ENCODE data around the gene PLA2G4E. TPM values are rescaled to one million over a fixed set of nuclear protein-coding genes. Genes with fewer than 3 reads are reported as not detected.

The PLA2G4E gene
- total RNA-seq, 1 experiment from 2014 or later: not detected

DNA sequence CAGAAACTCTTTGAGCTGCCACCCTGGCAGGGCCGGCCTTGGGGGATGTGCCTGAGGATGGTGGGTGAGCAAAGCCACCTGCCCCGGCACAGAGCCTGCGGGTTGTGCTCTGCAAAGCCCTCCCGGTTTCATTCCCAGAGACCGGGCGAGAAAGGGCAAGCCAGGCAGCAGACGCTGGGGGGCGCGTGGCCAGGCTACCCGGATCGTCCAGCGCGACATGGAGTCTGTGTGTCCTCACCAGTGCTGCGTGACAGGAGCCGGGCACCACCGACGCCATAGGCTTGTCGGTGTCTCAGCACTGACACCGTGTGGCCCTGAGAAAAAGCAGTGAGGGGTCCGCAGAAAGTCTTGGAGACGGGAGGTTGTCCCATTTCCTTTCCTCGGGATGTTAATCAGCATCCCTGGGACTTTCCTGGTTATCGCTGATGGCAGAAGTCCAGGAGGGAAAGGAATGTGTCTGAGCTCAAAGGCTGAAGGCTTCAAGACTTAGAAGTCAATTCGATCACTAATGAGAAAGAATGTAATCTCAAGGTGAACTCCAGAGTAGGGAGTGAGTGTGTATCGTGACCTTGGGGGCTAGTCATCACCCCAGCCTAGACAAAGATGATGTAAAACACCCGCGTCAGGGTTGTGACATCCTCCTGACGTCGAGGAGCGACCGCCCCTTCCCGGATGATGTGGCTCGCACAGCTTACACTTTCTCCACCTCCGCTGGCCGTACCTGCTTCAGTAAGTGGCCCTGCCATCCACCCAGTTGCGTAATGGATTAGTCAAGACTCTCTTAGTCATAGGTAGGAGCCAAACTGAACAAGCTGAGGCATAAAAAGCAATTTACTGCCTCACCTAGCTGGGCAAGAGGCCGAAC, 36.3 kb upstream of the PLA2G4E start:
- peak; percentile 70 for DNase-seq (ENCODE audit: low spot score)
- in situ Hi-C loops (cut with HindIII; ENCODE audit: low sequenced_read_pairs): no loop called here

DNA sequence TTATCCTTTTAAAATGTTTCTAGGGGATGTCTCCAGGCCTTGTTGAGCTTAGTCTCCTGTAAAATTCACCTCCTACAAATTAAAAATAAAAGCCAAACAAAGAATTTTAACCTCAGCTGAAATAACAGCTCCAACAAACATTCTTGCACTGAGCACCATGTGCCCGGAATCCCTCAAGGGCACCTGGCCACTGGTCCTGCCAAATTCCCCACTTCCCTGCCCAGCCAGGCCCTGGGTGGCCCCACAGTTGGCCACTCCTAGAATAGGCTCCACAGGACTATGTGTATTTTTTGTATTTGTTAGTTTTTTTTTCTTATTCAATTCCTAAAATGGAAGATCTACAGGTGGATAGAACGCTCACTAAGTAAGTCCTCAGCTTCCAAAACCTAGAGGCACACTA, 33.1 kb upstream of the PLA2G4E start:
- no peak for DNase-seq (ENCODE audit: low spot score)
- in situ Hi-C loops (cut with HindIII; ENCODE audit: low sequenced_read_pairs): no loop called here

DNA sequence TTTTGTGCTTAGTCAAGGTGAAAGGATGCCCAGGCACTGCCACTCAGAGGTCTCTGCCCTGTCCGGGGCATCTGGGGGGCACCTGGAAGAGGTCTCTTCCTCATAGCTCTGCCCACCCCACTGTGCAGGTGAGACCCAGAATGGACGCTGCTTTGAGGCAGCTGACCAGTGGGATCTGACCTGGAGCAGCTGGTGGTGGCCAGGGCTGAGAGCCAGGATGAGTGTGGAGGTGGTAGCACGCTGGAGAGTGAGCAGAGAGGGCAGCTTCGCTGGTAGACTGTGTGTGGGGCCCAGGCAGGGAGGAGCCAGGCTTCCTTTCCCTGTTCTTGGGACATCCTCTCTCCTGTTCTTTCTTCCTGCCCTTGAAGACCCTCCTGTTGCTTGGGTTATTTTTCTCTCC, 32.2 kb upstream of the PLA2G4E start:
- DNase-seq (ENCODE audit: low spot score): no peak
- in situ Hi-C loops (cut with HindIII; ENCODE audit: low sequenced_read_pairs): no loop called here

DNA sequence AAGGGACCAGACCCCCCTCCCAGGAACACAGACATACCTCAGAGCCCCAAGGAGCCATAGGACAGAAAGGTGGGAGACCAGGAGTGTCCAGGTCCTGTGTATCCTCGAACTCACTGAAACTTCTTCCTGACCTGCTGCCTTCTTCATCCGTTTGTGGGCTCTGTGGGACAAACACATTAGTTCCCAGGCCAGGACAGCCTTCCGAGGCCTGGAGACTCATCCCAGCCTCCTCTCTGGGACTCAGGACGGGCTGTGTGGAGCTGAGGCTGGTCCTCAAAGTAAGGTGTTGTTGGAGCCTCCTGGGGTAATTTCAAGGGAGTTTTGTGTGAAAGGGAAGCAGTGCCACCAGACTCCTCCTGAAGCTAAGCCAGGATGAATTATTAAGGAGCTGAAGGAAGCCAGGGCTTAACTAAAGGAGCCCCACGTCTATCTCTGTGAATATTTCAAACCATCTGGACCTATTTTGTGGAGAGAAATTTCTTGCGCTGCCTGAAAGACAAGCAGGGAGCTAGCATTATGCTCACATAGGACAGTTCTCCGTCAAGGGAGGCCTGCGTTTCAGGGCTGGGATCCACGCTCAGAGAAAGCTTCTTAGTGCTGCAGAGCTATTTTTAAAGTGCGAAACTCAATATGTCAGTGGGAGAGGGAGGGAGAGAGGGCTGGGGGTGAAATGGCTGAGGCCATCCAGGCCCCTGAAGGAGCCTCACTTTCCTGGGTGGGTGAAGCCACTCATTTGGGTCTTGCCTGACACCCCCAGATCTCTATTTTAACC, 29.8 kb upstream of the PLA2G4E start:
- in situ Hi-C loops (cut with HindIII; ENCODE audit: low sequenced_read_pairs): no loop called here

DNA sequence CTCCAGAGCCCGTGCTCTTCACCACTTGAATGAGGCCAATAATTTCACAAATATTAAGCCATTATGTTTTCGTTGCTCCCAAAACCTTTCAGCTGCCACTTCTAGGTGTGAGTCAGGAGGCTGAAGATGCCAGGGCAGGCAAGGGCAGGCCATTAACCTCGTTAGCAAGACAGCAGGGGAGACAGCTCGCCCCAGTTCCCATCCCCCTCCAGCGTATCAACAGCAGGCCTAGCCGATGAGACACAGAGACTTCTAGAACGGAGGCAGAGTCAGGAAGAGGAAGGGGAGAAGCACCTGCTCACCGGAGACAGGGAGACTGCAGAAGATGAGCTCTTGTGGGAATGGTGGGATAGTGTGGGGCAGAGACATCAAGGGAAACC, 28.0 kb upstream of the PLA2G4E start:
- no peak for DNase-seq (ENCODE audit: low spot score)
- in situ Hi-C loops (cut with HindIII; ENCODE audit: low sequenced_read_pairs): no loop called here

More for the DNA sequence above, 29.8 kb upstream of the PLA2G4E start:
- DNase-seq (ENCODE audit: low spot score): no peak

DNA sequence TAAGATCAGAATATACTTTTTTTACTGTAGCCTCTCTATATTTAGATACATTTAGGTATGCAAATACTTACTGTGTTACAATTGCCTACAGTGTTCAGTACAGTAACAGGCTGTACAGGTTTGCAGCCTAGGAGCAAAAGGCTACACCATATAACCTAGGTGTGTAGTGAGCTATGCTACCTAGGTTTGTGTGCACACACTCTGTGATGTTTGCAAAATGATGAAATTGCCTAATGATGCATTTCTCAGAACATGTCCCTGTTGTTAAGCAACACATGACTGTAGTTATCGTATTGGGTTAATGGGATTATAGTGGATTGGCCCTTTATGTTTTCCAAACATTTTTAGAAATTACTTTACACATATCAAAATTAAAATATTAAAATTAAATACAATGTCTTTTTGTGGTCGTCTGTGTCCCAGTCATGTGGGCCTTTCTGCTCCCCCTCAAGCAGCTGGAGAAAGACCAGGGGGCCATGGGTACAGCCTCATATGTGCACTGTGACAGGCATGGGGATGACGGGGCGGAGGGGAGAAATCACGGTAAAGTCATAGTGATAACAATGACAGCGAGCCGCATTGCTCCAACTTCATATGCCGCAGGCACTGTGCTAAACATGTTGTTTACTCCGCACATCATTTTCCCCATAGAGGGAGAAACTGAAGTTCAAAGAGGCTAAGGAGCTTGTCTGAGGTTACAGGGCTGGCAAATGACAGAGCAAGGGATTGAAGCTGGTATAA, 27.4 kb upstream of the PLA2G4E start:
- in situ Hi-C loops (cut with HindIII; ENCODE audit: low sequenced_read_pairs): no loop called here
- no peak for DNase-seq (ENCODE audit: low spot score)

DNA sequence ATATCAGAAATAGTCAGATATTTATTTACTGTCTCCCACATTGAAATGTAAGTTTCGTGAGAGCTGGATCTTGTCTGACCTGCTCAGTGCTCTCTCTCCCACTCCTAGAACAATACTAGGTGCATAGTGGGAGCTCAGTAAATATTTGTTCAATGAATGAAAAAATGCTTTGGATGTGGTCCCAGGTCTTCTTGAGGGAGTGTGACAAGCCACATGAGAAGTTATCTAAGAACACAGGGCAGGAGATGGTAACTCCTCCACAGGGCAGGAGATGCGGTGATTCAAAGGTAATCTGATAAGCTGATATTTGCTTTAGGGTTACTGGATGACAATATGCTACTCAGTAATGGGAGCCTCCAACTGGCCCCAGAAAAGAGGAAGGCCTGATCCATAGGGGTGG, 25.8 kb upstream of the PLA2G4E start:
- in situ Hi-C loops (cut with HindIII; ENCODE audit: low sequenced_read_pairs): no loop called here
- no peak for DNase-seq (ENCODE audit: low spot score)

DNA sequence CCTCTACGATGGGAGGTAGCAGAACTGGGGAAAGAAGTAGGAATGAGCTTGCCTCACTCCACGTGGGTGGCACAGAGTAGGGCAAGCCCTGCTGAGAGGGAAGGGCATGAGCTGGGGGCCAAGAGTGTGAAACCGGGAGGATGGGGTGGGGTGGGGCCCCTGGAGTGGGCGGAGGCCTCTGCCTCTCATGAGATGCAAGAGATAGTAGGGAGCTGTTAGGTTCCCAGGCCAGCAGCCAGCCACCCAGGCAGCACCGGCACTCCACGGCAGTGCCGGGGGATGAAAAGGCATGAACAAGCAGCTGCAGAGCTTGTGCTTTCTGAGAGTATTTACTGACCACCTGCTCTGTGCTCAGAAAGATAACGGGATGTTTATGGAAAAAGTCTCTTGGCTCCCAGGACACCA, 24.4 kb upstream of the PLA2G4E start:
- DNase-seq (ENCODE audit: low spot score): no peak
- in situ Hi-C loops (cut with HindIII; ENCODE audit: low sequenced_read_pairs): no loop called here

DNA sequence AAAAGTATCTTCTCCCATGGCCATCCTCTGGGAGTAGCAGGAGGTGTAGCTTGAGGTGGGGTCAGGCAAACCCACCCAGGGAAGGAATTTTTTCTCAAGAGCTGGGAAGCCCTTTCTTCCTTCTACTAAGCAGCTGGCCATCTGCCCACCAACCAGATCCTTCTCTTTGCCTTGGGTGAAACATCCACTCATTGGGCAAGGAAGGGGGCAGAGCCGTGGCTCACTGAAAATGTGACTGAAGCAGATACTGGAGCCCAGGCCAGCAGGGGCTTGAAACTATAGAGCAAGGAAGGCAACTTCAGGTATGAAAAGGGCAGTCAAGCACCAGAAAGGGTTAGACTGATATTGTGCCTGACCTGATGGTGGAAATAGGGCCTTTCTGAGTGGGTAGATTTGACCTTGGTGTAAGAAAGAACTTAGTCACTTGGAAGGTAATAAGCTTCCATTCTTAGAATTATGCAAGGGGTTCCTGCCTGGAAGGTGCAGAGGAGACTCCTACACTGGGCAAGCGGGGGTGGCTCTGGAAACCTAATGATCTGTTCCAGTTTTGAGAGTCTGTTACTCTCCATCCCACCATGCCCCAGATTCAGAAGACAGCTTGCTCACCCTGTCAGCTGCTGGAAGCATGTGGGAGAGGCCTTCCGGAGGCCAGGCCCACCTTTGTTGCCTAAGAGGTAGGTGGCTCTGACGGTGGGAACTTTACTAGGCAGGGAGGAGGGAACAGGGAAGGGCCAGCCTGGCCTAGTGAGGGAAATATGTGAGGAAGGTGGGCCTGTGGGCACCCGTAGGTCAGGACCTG, 22.0 kb upstream of the PLA2G4E start:
- no peak for DNase-seq (ENCODE audit: low spot score)
- in situ Hi-C loops (cut with HindIII; ENCODE audit: low sequenced_read_pairs): loop anchor here (5.0 kb wide), 1 partner anchor 36 kb away; no protein-coding TSS in a partner anchor

DNA sequence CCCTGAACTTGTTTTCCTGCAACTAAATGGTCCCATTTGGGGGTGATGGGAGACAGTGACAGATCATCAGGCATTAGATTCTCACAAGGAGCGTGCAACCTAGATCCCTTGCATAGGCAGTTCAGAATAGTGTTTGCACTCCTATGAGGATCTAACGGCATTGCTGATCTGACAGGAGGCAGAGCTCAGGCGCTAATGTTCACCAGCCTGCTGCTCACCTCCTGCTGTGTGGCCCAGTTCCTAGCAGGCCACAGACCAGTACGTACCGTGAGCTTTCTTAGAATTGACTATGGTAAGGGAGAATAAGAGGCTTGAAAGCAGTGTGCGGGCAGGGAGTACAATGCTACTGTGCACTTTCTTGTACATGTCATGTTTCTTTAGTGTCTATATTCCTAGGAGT, 17.6 kb upstream of the PLA2G4E start:
- in situ Hi-C loops (cut with HindIII; ENCODE audit: low sequenced_read_pairs): no loop called here
- peak; percentile 66 for DNase-seq (ENCODE audit: low spot score)

DNA sequence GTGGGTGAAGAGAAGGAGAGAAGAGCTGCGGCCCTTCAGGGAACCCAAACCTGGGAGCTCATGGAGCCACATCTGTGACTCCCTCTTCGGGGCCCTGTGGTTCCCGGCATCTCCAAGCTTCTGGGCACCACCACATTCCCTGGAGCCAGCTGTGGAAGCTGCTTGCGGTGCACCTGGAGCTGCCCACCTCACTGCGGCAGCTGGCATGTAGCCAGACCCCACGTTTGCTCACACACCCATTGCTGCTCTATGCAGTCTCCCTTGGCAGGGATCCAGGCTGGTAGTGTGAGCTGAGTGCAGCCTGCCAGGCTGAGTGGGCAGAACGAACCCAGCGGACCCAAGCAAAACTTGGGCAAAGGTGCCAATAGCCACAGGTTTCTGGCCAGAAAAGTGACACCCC, 16.8 kb upstream of the PLA2G4E start:
- in situ Hi-C loops (cut with HindIII; ENCODE audit: low sequenced_read_pairs): no loop called here
- peak; percentile 24 for DNase-seq (ENCODE audit: low spot score)

DNA sequence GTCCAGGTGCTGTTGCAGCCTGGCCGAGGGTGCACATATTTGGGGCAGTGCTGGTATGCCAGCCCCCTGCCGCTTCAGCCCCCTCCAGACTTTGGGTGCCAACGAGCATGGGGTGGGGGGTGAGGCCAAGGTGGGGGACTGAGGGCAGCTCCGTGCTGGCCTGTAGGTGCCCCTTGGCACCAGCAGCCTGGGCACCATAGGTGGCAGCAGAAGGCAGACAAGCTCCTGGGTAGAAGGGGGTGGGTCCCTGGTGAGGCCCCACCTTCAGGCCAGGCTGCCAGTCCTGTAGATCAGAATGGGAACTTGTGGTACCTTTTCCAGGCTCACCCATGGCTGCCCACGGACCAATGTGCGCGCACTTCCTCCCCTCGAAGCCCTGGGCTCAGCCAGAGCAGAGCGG, 16.1 kb upstream of the PLA2G4E start:
- DNase-seq (ENCODE audit: low spot score): no peak
- in situ Hi-C loops (cut with HindIII; ENCODE audit: low sequenced_read_pairs): no loop called here

DNA sequence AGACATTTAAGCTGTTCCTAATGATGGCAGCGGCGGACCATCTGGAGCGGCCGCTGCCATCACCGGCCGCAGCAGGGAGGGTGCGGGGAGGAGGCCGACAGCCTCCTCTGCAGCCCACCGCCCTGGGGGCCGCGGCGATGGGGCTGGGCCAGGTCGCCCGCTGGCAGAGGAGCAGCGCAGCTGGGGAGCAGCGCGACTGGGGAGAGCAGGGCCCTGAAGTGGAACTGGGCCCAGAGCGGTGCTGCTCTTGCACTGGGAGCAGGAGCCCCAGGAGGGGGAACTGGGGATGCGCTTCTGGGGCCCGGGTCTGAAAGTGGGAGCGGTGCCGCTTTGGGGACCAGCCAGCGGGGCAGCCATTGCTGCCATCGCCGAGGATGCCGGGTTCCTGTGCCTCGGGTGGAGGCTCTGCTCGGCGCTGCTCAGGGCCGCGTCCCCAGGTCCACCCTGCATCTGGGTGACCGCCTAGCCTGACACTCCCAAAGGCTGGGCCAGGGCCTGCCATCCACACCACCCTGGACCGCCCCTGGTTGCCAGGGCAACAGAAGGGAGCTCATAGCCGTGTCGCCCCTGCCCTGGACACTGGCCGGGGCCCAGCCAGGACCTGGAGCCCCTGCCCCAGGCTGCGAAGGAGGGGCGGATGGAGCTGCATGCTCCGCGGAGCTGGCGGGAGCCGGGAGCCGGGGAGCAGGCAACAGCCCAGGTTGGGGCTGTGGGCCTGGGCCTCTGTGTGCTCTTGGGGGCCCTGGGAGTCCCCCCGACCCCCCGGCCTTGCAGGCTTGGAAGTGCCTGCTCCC, 15.5 kb upstream of the PLA2G4E start:
- no peak for DNase-seq (ENCODE audit: low spot score)
- in situ Hi-C loops (cut with HindIII; ENCODE audit: low sequenced_read_pairs): no loop called here

DNA sequence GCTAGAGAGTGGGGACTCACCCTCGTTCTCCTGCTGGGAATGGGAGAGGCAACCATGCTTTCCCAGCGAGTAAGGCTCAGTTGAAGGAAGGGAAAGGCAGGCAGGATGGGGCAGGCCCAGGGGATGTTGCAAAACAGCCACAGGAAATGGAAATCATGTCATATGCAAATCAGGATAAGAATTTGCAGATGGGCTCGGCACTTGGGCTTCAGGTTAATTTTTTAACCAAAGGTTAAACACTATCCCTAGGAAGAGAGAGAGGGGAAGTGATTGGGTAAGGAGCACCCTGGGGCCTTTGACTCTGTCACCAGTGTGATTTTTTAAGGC, 14.6 kb upstream of the PLA2G4E start:
- in situ Hi-C loops (cut with HindIII; ENCODE audit: low sequenced_read_pairs): no loop called here
- DNase-seq (ENCODE audit: low spot score): no peak

DNA sequence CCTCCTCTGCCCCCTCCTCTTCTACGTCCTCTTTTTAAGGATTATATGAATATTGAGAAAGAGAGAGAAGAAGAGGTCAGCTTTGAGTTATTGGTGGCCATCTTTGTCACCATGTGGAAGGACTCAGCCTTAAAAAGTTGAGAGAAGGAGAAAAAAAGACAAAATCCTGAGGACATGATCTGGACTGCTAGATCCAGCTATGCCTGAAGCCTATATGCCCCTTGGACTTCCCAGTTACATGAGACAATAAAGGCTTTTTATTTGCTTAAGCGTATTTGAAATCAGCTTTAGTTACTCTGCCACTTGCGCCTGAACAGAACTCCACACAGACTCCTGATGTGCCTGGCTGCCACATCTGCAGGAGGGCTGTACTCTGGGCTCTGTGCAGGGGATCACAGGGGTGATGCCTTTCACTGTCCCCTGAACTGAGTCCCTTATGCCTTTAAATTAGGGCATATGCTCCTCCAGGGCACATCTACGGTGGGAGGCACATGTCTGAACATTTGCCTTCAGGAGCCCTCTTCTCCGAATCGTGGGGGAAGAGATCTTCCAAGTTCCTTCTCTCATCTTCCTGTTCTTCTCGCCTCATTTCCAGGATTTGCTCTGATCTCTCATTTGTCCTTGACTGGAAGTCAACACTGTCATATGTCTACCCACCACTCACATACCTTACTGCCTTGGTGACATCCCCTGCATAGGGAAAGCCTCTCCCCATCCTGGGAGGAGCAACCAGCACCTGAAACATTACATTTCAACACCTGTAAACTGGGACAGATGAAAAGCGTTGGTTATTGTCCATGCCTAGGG, 14.0 kb upstream of the PLA2G4E start:
- in situ Hi-C loops (cut with HindIII; ENCODE audit: low sequenced_read_pairs): no loop called here

DNA sequence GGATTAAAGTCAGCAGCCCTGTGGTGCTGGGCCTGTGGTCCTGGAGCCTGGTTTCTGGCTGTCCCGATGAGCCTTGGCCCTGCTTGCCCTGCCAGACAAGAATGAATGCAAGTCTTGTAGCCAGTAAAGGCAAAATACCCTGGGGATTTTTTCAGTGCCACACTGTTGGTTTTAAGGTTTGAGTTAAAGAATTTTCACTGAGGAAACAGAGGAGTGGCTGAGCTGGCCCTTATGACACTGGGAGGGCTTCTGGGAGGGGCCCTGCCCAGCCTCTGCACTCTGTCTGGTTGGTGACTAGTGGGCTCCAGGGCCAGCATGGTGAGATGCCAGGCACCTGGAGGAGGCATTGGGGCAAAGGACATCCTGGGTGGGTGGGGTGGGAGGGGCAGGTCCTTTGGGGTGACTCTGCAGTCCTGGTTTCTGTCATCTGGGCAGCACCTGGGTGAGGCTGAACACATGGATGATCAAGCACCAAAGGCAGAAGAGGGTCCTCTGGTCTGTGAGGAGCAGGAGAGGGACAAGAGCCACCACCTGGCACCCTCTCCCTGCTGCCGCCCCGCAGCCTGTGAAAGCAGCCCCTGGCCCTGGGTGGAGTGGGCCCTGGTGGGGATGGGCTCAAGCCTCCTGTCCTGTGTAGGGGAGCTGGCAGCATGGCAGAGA, 12.5 kb upstream of the PLA2G4E start:
- in situ Hi-C loops (cut with HindIII; ENCODE audit: low sequenced_read_pairs): no loop called here
- no peak for DNase-seq (ENCODE audit: low spot score)

More for the DNA sequence above, 14.0 kb upstream of the PLA2G4E start:
- DNase-seq (ENCODE audit: low spot score): no peak

All from G401 (cell line).